Right lobe of liver (tissue), 6 donors: Measurements from ENCODE around the gene LRRIQ1. TPM values are rescaled to one million over a fixed set of nuclear protein-coding genes. Genes with fewer than 3 reads are reported as not detected.
A peak's percentile ranks its signal among the peaks of the same experiment; 100 is the strongest.

Experiments
- ATAC-seq, 4 donors: fragments of 200-7000 bp; cut with Tn5 transposase; one replicate each; pipeline ENCODE4 v1.9.1; 2020; ENCODE audit warnings: mild to moderate bottlenecking in 4 of 4, moderate library complexity in 4 of 4
- DNase-seq, 3 donors: peaks; one replicate each; pipeline ENCODE4 v3.0.0-alpha.2; 2020
- H3K27ac ChIP-seq, 3 donors: fragments of 200-600 bp; one replicate each; pipeline ENCODE4 v1.8.0; 2022
- H3K27me3 ChIP-seq, 2 donors: fragments of 200-600 bp; one replicate each; pipeline ENCODE4 v1.8.0; 2022
- H3K36me3 ChIP-seq, 4 donors: fragments of 200-600 bp; sonication (generic) in 1 of 4; one replicate each; pipeline versions ENCODE4 v1.5.1 to v1.8.0; 2017 to 2022; ENCODE audit warnings: control low read depth in 1 of 4
- H3K4me1 ChIP-seq, 4 donors: fragments of 200-600 bp; sonication (generic) in 1 of 4; one replicate each; pipeline versions ENCODE4 v1.5.1 to v1.8.0; 2017 to 2022; ENCODE audit warnings: control low read depth in 1 of 4
- H3K4me3 ChIP-seq, 3 donors: fragments of 200-600 bp; one replicate each; pipeline ENCODE4 v1.8.0; 2022
- H3K9me3 ChIP-seq, 4 donors: fragments of 200-600 bp; sonication (generic) in 1 of 4; one replicate each; pipeline versions ENCODE4 v1.5.1 to v1.8.0; 2017 to 2022; ENCODE audit warnings: control low read depth in 1 of 4
- CTCF ChIP-seq, 4 donors: fragments of 200-600 bp in 3 of 4; fragments of 450-650 bp in 1 of 4; IDR thresholded peaks; one replicate each; pipeline versions ENCODE4 v1.5.1 to v1.8.0; 2016 to 2022; ENCODE audit warnings: antibody characterized with exemption in 4 of 4, mild to moderate bottlenecking in 2 of 4
- POLR2A ChIP-seq: fragments of 450-650 bp; IDR thresholded peaks from one replicate; pipeline ENCODE4 v1.6.1; 2017; ENCODE audit warnings: antibody characterized with exemption, mild to moderate bottlenecking
- WGBS: methylation state at CpG from one replicate; pipeline ENCODE4 v1.1.6; 2018; ENCODE audit warnings: low coverage, low lambda C conversion rate; ENCODE audit not compliant: insufficient coverage; ENCODE audit errors: missing lambda C conversion rate; 5-methylcytosine and 5-hydroxymethylcytosine counted together
- intact Hi-C, 2 donors: fragments of 100-400 bp; cut with DNase I; formaldehyde crosslinking; loops; one replicate each; pipeline versions ENCODE4 v1.11.2 to v1.14.1; 2022
- total RNA-seq, 6 experiments: library from RNA; depleted of rRNA in 2 of 6; stranded (reverse); fragments of >200 nt in 2 of 6; fragmentation: NEBNext Ultra II Directional in 3 of 6; extraction: Animal tissue kit (Norgen Biotek cat#: 25700) in 3 of 6; gene quantifications; one replicate each; pipeline versions ENCODE4 v1.1.0 to v1.2.4, GENCODE V29; 2016 to 2023
- donor health status: DM: no; HTN: yes; CAD: no.
- donor health status: DM: no; HTN: no; CAD: no.
- donor health status: DM: no; HTN: no; CAD: no.
- donor health status: DM: no; HTN: yes; CAD: no.
- donor health status: DM: no; HTN: yes; CAD: no.

LRRIQ1 gene
- total RNA-seq, 6 experiments from 2014 or later, result 0.04 to 0.23 TPM; not detected in 4

DNA sequence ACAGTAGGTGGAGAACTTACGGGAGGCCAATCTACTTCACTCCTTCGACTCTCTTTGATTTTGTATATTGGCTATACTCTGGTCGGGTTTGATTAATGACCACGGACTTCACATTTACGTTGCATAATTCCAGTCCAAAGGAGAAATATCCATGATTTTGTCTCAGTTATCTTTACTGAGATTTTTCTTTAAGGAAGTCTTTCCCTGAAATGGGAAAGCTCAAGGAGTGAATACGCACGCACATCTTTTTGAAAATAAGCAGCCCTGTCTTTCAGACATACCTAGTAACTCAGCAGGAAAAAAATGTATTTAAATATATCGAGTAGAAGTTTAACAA is 238.1 kb downstream of the LRRIQ1 start:
- Histone ChIP-seq H3K27me3 (peaks cover 0 to 24% of the 10 kb centered on the region in 2 donors), H3K4me3 (no peak overlapping the region), H3K36me3 (no peaks in the 10 kb centered on the region), H3K4me1 (peaks cover 0 to 3% (median 0%) of the 10 kb centered on the region in 4 donors), H3K27ac (no peak overlapping the region), H3K9me3 (no peaks in the 10 kb centered on the region)
- ATAC-seq (no peak), DNase-seq (no peak)
- TF ChIP-seq CTCF (IDR thresholded peaks at IDR 0.05), result no peak
- TF ChIP-seq POLR2A, result no peak
- 5% methylated on average over 8 of the region's 8 CpGs for WGBS
- intact Hi-C loops, result no loop called here

GRCh38 chr12:85275374-85275773 is 239.2 kb downstream of the LRRIQ1 start:
- Histone ChIP-seq H3K4me1 (peaks cover 0 to 3% (median 2%) of the 10 kb centered on the region in 4 donors), H3K27me3 (peaks cover 0 to 26% of the 10 kb centered on the region in 2 donors), H3K9me3 (no peaks in the 10 kb centered on the region), H3K36me3 (no peaks in the 10 kb centered on the region), H3K27ac (no peak overlapping the region), H3K4me3 (no peak overlapping the region)
- ATAC-seq (no peak), DNase-seq (no peak)
- intact Hi-C loops, result no loop called here
- TF ChIP-seq POLR2A (no peak), CTCF (IDR thresholded peaks at IDR 0.05) (no peak)
- WGBS, result 4% methylated on average over 2 of the region's 2 CpGs

- no peak for DNase-seq
- Histone ChIP-seq H3K4me3 (no peak overlapping the region), H3K36me3 (no peaks in the 10 kb centered on the region), H3K9me3 (no peaks in the 10 kb centered on the region), H3K27me3 (peaks cover 5 to 38% of the 10 kb centered on the region in 2 donors), H3K27ac (no peak overlapping the region), H3K4me1 (peaks cover 0 to 10% (median 2%) of the 10 kb centered on the region in 4 donors)
- intact Hi-C loops, result no loop called here
- TF ChIP-seq CTCF (IDR thresholded peaks at IDR 0.05) (no peak), POLR2A (no peak)
- WGBS, result 6% methylated on average over 3 of the region's 3 CpGs
- no peak for ATAC-seq
Measured at GRCh38 chr12:85277191-85277590, 241.0 kb downstream of the LRRIQ1 start.

DNA sequence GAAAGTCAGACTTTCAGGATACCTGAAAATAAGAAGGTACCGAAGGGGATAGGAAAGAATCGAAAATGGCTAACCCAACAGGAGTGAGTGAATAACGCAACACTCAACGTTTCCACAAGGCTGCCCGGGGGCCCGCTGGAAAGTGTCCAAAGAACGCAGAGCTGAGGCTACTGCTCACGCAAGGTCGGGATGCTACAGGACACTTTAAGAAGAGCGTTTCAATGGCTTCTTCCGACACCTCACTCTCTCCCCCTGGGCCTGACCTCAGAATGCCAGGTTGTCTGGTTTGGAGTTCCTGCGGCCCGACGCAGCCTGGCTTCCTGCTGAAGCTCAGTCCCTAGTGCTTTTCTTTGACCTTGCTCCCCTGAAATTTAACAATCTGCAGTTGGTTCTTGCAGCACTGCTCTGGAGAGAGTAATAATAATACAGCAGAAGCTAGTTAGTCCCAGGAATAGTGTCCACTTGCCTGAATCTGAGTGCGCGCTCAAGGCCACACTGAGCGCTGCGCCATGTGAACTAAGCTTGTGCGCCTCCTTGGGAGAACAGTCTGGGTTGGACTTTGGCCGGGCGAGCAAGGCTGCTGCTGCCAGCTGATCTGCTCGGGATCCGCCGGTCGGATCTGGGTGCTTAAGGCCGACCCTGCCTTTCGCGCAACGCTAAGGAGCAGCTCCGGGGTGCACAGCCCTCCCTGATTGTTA is 241.9 kb downstream of the LRRIQ1 start:
- peak in 1 of 3 donors; percentile 16 for DNase-seq
- WGBS, result 13% methylated on average over 14 of the region's 30 CpGs
- H3K27me3 ChIP-seq, result peaks cover 5 to 38% of the 10 kb centered on the region in 2 donors

More for the DNA sequence above, 241.9 kb downstream of the LRRIQ1 start:
- H3K4me3 ChIP-seq, result no peak overlapping the region
- H3K27ac ChIP-seq, result no peak overlapping the region
- ATAC-seq, result no peak
- H3K36me3 ChIP-seq, result no peaks in the 10 kb centered on the region
- H3K4me1 ChIP-seq, result peaks cover 0 to 10% (median 1%) of the 10 kb centered on the region in 4 donors
- no peak for TF ChIP-seq POLR2A
- TF ChIP-seq CTCF (IDR thresholded peaks at IDR 0.05), result no peak
- intact Hi-C loops, result no loop called here
- H3K9me3 ChIP-seq, result no peaks in the 10 kb centered on the region
